SK-N-SH (cell line): Measurements from ENCODE around the gene AHR.

Source experiments
- EZH2phosphoT487 ChIP-seq: fragments of 200-600 bp; sonication (generic); IDR thresholded peaks from 2 replicates; pipeline ENCODE4 v1.6.1; 2017; ENCODE audit warnings: low read depth, mixed run types, mild to moderate bottlenecking, antibody characterized with exemption, moderate library complexity, borderline replicate concordance
- FOXM1 ChIP-seq: IDR thresholded peaks from 2 replicates; pipeline ENCODE4 v1.4.0; 2012; ENCODE audit warnings: low read depth, mild to moderate bottlenecking
- POLR2AphosphoS5 ChIP-seq: IDR thresholded peaks from 2 replicates; pipeline ENCODE4 v1.6.1; 2012; ENCODE audit warnings: low read depth, low read length
- YY1 ChIP-seq: IDR thresholded peaks from 2 replicates; pipeline ENCODE4 v1.4.0; 2012; ENCODE audit warnings: low read depth, mild to moderate bottlenecking

GRCh38 chr7:17359610-17360009 is 61.2 kb downstream of the AHR start:
- TF ChIP-seq YY1 (no peak), EZH2phosphoT487 (no peak), POLR2AphosphoS5 (no peak), FOXM1 (no peak)
